ENCODE results near the gene OLFM1. TPM values are rescaled to one million over a fixed set of nuclear protein-coding genes. Genes with fewer than 3 reads are reported as not detected.

OLFM1 gene
- total and polyA plus RNA-seq, 4 donors = 7.6 to 24.8 (median 15.8) TPM

DNA sequence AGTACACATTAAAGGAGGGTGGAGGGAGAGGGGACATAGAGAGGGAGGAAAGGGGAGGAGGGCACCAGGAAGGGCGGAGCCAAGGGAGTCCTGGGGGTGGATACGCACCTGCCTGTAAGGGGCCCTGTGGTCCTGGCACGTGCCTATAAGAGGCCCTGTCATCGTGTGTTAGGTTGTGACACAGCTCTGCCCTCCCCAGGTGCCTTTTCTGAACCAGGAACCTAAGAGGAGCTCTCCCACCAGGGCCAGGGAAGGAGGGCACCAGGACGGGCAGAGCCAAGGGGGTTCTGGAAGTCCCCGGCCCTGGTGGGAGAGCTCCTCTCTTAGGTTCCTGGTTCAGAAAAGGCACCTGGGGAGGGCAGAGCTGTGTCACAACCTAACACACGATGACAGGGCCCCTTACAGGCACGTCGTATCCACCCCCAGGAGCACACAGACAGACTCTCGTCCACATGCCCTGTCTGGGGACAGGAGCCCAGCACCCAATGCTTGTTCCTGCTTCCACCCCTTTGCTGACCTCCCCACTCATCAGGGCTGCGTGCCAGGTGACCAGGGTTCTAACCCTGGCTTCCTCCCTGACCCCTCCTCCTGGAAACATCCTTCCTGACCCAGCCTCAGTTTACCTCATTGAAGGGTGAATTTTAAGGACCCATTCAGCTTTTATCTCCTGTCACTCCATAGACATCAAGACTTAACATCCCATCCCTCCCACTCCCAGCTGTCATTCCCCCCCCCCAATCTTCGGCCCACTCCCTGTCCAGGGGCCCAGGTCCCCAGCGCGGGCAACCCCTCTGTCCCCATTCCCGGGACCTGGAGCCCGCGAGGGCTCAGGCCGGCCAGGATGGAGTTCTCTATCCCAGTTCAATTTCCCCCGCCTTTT lies 12.9 kb upstream of the OLFM1 start:
- no peaks in the 10 kb centered on the region for H3K36me3 ChIP-seq (ENCODE audit: control insufficient read depth in 4 of 4, insufficient read depth in 4 of 4, low read length in 4 of 4)
- WGBS, 2 donors = 43 to 45% methylated on average over 19 of the region's 19 CpGs
- H3K27me3 ChIP-seq (ENCODE audit: control insufficient read depth in 3 of 3, insufficient read depth in 3 of 3, low read length in 2 of 3) = peaks cover 0 to 40% (median 11%) of the 10 kb centered on the region in 3 donors
- no peak overlapping the region for H3K9ac ChIP-seq (ENCODE audit: insufficient read depth in 1 of 2, low read length in 2 of 2)
- no peak for ATAC-seq (ENCODE audit: insufficient read depth, low FRiP score)
- H3K4me1 ChIP-seq (ENCODE audit: control insufficient read depth in 5 of 5, insufficient read depth in 5 of 5, low read length in 5 of 5) = peaks cover 0 to 12% (median 5%) of the 10 kb centered on the region in 5 donors
- H3K9me3 ChIP-seq (ENCODE audit: control insufficient read depth in 4 of 4, insufficient read depth in 3 of 4, low read length in 3 of 4) = peaks cover 0 to 2% (median 0%) of the 10 kb centered on the region in 4 donors
- H3K27ac ChIP-seq (ENCODE audit: low read depth in 1 of 2, low read length in 1 of 2) = no peak overlapping the region
- TF ChIP-seq CTCF (IDR thresholded peaks at IDR 0.05; ENCODE audit: control extremely low read depth, extremely low read depth) = no peak
- peak overlapping the region; percentile 7 for H3K4me3 ChIP-seq
- no peak for DNase-seq

GRCh38 chr9:135075234-135076142 lies 12.0 kb upstream of the OLFM1 start:
- Histone ChIP-seq H3K4me3 (peak overlapping the region; percentile 37), H3K4me1 (ENCODE audit: control insufficient read depth in 5 of 5, insufficient read depth in 5 of 5, low read length in 5 of 5) (peaks cover 0 to 12% (median 5%) of the 10 kb centered on the region in 5 donors), H3K27ac (ENCODE audit: low read depth in 1 of 2, low read length in 1 of 2) (no peak overlapping the region), H3K9me3 (ENCODE audit: control insufficient read depth in 4 of 4, insufficient read depth in 3 of 4, low read length in 3 of 4) (peaks cover 0 to 2% (median 0%) of the 10 kb centered on the region in 4 donors), H3K9ac (ENCODE audit: insufficient read depth in 1 of 2, low read length in 2 of 2) (no peak overlapping the region), H3K36me3 (ENCODE audit: control insufficient read depth in 4 of 4, insufficient read depth in 4 of 4, low read length in 4 of 4) (no peaks in the 10 kb centered on the region), H3K27me3 (ENCODE audit: control insufficient read depth in 3 of 3, insufficient read depth in 3 of 3, low read length in 2 of 3) (peaks cover 0 to 31% (median 7%) of the 10 kb centered on the region in 3 donors)
- TF ChIP-seq CTCF (IDR thresholded peaks at IDR 0.05; ENCODE audit: control extremely low read depth, extremely low read depth) = no peak
- ATAC-seq (ENCODE audit: insufficient read depth, low FRiP score) (peak; percentile 83), DNase-seq (peak; percentile 80 to 84 (median 83))
- WGBS, 2 donors = 0 to 3% methylated on average over 58 to 90 of the region's 90 CpGs

DNA sequence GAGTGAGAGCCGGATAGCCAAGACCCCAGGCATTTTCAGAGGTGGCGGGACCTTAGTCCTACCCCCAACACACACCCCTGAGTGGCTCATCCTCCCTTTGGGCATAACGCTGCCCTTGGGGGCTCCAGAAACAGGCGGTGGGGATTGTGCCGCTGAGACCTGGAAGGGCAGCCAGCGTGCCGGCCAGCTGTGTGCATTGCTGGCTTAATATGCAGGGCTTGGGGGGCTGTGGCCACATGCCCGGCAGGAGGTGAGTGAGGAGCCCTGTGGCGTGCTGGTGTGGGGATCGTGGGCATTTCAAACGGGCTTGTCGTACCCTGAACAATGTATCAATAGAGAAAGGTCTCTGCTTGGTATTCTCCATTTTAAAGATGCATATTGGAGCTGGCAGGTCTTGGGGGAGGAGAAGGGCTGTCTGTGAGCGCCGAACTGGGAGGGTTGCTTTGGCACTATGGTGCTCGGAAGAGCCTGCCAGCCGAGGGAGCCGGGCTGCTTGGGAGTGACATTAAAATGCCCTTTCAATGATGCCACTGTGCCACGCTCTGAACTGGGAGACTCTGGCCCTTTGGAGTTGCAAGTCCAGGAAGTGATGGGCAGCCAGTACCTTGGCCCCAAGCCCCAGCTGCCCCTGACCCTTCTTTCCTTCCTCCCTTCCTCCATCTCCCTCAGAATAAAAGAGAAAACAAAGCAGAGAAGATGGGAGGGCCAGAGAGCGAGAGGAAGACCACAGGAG lies 11.2 kb upstream of the OLFM1 start:
- H3K4me1 ChIP-seq (ENCODE audit: control insufficient read depth in 5 of 5, insufficient read depth in 5 of 5, low read length in 5 of 5) = peaks cover 0 to 12% (median 5%) of the 10 kb centered on the region in 5 donors
- no peak overlapping the region for H3K9ac ChIP-seq (ENCODE audit: insufficient read depth in 1 of 2, low read length in 2 of 2)
- H3K27me3 ChIP-seq (ENCODE audit: control insufficient read depth in 3 of 3, insufficient read depth in 3 of 3, low read length in 2 of 3) = peaks cover 0 to 25% (median 0%) of the 10 kb centered on the region in 3 donors
- H3K36me3 ChIP-seq (ENCODE audit: control insufficient read depth in 4 of 4, insufficient read depth in 4 of 4, low read length in 4 of 4) = no peaks in the 10 kb centered on the region
- 22 to 31% methylated on average over 18 to 19 of the region's 19 CpGs for WGBS, 2 donors
- H3K27ac ChIP-seq (ENCODE audit: low read depth in 1 of 2, low read length in 1 of 2) = no peak overlapping the region
- ATAC-seq (ENCODE audit: insufficient read depth, low FRiP score) (no peak), DNase-seq (no peak)
- peaks cover 0 to 2% (median 0%) of the 10 kb centered on the region in 4 donors for H3K9me3 ChIP-seq (ENCODE audit: control insufficient read depth in 4 of 4, insufficient read depth in 3 of 4, low read length in 3 of 4)
- no peak overlapping the region for H3K4me3 ChIP-seq
- TF ChIP-seq CTCF (IDR thresholded peaks at IDR 0.05; ENCODE audit: control extremely low read depth, extremely low read depth) = no peak
